ENCODE data around the gene IL2RG.

The IL2RG gene

GRCh38 chrX:71068044-71068918 is 43.1 kb downstream of the IL2RG start, which contains the start of gene SNX12:
SNX12 (minus strand) TSS chrX:71068334; CDS start chrX:71068306, 28 bp downstream.
- peak; percentile 93 for DNase-seq

- DNase-seq: no peak
Observed at GRCh38 chrX:71067712-71068043, 43.7 kb downstream of the IL2RG start.

- DNase-seq: no peak
Observed at GRCh38 chrX:71067089-71067488, 44.3 kb downstream of the IL2RG start.

- DNase-seq: no peak
Observed at GRCh38 chrX:71060127-71060526, 51.2 kb downstream of the IL2RG start.

GRCh38 chrX:71057848-71058530 is 53.4 kb downstream of the IL2RG start:
- no peak for DNase-seq
